Activated T-helper 1 cell treated with Interleukin-2 at 50 U/mL for 16 hours (primary cell): ENCODE data around the gene CLASP2.

Experiments used
- DNase-seq: peaks from one replicate; pipeline ENCODE4 v3.0.0-alpha.2; 2020; ENCODE audit warnings: low read depth

CLASP2 gene

GRCh38 chr3:33636125-33636850 lies 81.8 kb downstream of the CLASP2 start:
- DNase-seq = no peak

- no peak for DNase-seq
Observed at GRCh38 chr3:33634262-33634661, 83.8 kb downstream of the CLASP2 start.

GRCh38 chr3:33629219-33629618 lies 88.8 kb downstream of the CLASP2 start:
- DNase-seq = no peak

- no peak for DNase-seq
Observed at GRCh38 chr3:33624756-33625155, 93.3 kb downstream of the CLASP2 start.

GRCh38 chr3:33613041-33613440 lies 105.0 kb downstream of the CLASP2 start:
- DNase-seq = no peak

- DNase-seq = no peak
Observed at GRCh38 chr3:33612607-33613006, 105.4 kb downstream of the CLASP2 start.

- DNase-seq = no peak
Observed at GRCh38 chr3:33602829-33603228, 115.2 kb downstream of the CLASP2 start.

GRCh38 chr3:33597257-33597689 lies 120.8 kb downstream of the CLASP2 start:
- DNase-seq = no peak

- DNase-seq = no peak
Observed at GRCh38 chr3:33592999-33593398, 125.1 kb downstream of the CLASP2 start.

- no peak for DNase-seq
Observed at GRCh38 chr3:33590541-33590940, 127.5 kb downstream of the CLASP2 start.

GRCh38 chr3:33586402-33586801 lies 131.7 kb downstream of the CLASP2 start:
- DNase-seq = no peak

GRCh38 chr3:33582234-33582633 lies 135.8 kb downstream of the CLASP2 start:
- no peak for DNase-seq

GRCh38 chr3:33581666-33582065 lies 136.4 kb downstream of the CLASP2 start:
- DNase-seq = no peak

GRCh38 chr3:33579840-33580239 lies 138.2 kb downstream of the CLASP2 start:
- no peak for DNase-seq

- no peak for DNase-seq
Observed at GRCh38 chr3:33579178-33579510, 138.9 kb downstream of the CLASP2 start.

GRCh38 chr3:33578325-33579177 lies 139.5 kb downstream of the CLASP2 start:
- no peak for DNase-seq

GRCh38 chr3:33577588-33577987 lies 140.5 kb downstream of the CLASP2 start:
- no peak for DNase-seq

- no peak for DNase-seq
Observed at GRCh38 chr3:33577173-33577572, 140.9 kb downstream of the CLASP2 start.

GRCh38 chr3:33575311-33575710 lies 142.7 kb downstream of the CLASP2 start:
- DNase-seq = no peak

- DNase-seq = no peak
Observed at GRCh38 chr3:33557829-33558228, 160.2 kb downstream of the CLASP2 start.

GRCh38 chr3:33557279-33557678 lies 160.8 kb downstream of the CLASP2 start:
- DNase-seq = no peak

- DNase-seq = no peak
Observed at GRCh38 chr3:33547101-33547500, 171.0 kb downstream of the CLASP2 start.

GRCh38 chr3:33544126-33544525 lies 173.9 kb downstream of the CLASP2 start:
- DNase-seq = no peak

- DNase-seq = no peak
Observed at GRCh38 chr3:33543601-33544000, 174.5 kb downstream of the CLASP2 start.
